HCT116 (cell line): ENCODE results near the gene IFNW1. TPM values are rescaled to one million over a fixed set of nuclear protein-coding genes. Genes with fewer than 3 reads are reported as not detected.

Experiments used
- ATAC-seq: fragments of 200-7000 bp; cut with Tn5 transposase; 2 replicates; pipeline ENCODE4 v1.9.1; 2020; ENCODE audit warnings: mild to moderate bottlenecking, moderate library complexity
- BruUV-seq: library from RNA; stranded (reverse); fragments of 400-500 nt; replicated peaks from 2 replicates; lab custom pipeline; 2021; lab: Mats Ljungman, UMichigan
- CTCF ChIA-PET: fragments of 300-600 bp; sonication (Branson Sonifier 250); formaldehyde crosslinking; loops from one replicate; lab custom pipeline; 2021; ENCODE audit warnings: antibody characterized with exemption; lab: Charles Lee
- POLR2A ChIA-PET: fragments of 300-600, 350-600 bp; sonication (Branson Sonifier 250); formaldehyde crosslinking; loops from one replicate; lab custom pipeline; 2021; ENCODE audit warnings: antibody characterized with exemption; lab: Charles Lee
- RAD21 ChIA-PET, 2 experiments: fragments of 300-600 bp; sonication (Branson Sonifier 250); formaldehyde crosslinking; loops; one replicate each; lab custom pipeline; 2023; ENCODE audit warnings: low total read pairs in 2 of 2; ENCODE audit not compliant: uncharacterized antibody in 2 of 2, unreplicated experiment in 2 of 2, low non-redundant PET in 1 of 2; lab: Charles Lee
- DNase-seq: peaks from one replicate; pipeline ENCODE4 v3.0.0-alpha.2; 2010; ENCODE audit warnings: low read depth, low spot score
- H2AFZ ChIP-seq: fragments of 200-600 bp; shearing (Covaris generic), sonication (generic); 2 replicates; pipeline ENCODE4 v1.6.1; 2017; ENCODE audit warnings: low read depth, mixed run types, mixed read lengths, antibody characterized with exemption, low read length; ENCODE audit not compliant: poor library complexity, severe bottlenecking
- H3K27ac ChIP-seq: 2 replicates; pipeline ENCODE4 v1.5.1; 2012; ENCODE audit warnings: low read depth, low read length
- H3K27me3 ChIP-seq: fragments of 200-600 bp; sonication (generic); 2 replicates; pipeline ENCODE4 v1.6.1; 2016; ENCODE audit warnings: mixed run types, low read length, mixed read lengths; ENCODE audit not compliant: insufficient read depth
- H3K36me3 ChIP-seq, 2 experiments: fragments of 200-500 bp in 1 of 2; fragments of 200-600 bp in 1 of 2; sonication (Bioruptor generic) in 1 of 2; sonication (generic) in 1 of 2; 2 replicates each; pipeline versions ENCODE4 v1.5.1 to v1.6.1; 2014 to 2016; ENCODE audit warnings: low read length in 2 of 2, inconsistent platforms in 1 of 2, mixed read lengths in 1 of 2, mixed run types in 1 of 2; ENCODE audit not compliant: insufficient read depth in 2 of 2, control insufficient read depth in 1 of 2
- H3K4me1 ChIP-seq, 2 experiments: fragments of 200-600 bp in 1 of 2; sonication (generic) in 1 of 2; 2 replicates each; pipeline versions ENCODE4 v1.5.1 to v1.6.1; 2012 to 2017; ENCODE audit warnings: low read length in 2 of 2, inconsistent platforms in 1 of 2, mild to moderate bottlenecking in 1 of 2, mixed read lengths in 1 of 2, mixed run types in 1 of 2, moderate library complexity in 1 of 2; ENCODE audit not compliant: insufficient read depth in 2 of 2, control insufficient read depth in 1 of 2
- H3K4me2 ChIP-seq: fragments of 200-600 bp; sonication (generic); 2 replicates; pipeline ENCODE4 v1.6.1; 2017; ENCODE audit warnings: mixed run types, low read length, mixed read lengths
- H3K4me3 ChIP-seq, 2 experiments: fragments of 200-600 bp in 1 of 2; sonication (generic) in 1 of 2; replicated peaks in 1 of 2; 2 replicates each; pipeline ENCODE4 v1.5.1; 2011 to 2016; ENCODE audit warnings: low read length in 2 of 2, control low read depth in 1 of 2, low read depth in 1 of 2, mild to moderate bottlenecking in 1 of 2, mixed read lengths in 1 of 2, mixed run types in 1 of 2
- H3K79me2 ChIP-seq: fragments of 200-600 bp; sonication (generic); 2 replicates; pipeline ENCODE4 v1.6.1; 2017; ENCODE audit warnings: mild to moderate bottlenecking, mixed run types, low read length, moderate library complexity, mixed read lengths; ENCODE audit not compliant: insufficient read depth
- H3K9ac ChIP-seq: fragments of 200-600 bp; sonication (generic); 2 replicates; pipeline ENCODE4 v1.6.1; 2016; ENCODE audit warnings: low read length, mixed read lengths
- H3K9me2 ChIP-seq: fragments of 200-600 bp; sonication (generic), shearing (Covaris generic); 2 replicates; pipeline ENCODE4 v1.6.1; 2017; ENCODE audit warnings: mixed run types, mild to moderate bottlenecking, moderate library complexity; ENCODE audit not compliant: insufficient read depth
- H3K9me3 ChIP-seq, 2 experiments: fragments of 200-500 bp in 1 of 2; fragments of 200-600 bp in 1 of 2; sonication (Bioruptor generic) in 1 of 2; sonication (generic) in 1 of 2; 2 replicates each; pipeline ENCODE4 v1.6.1; 2014 to 2017; ENCODE audit warnings: low read length in 2 of 2, mixed read lengths in 2 of 2, inconsistent platforms in 1 of 2, low read depth in 1 of 2, mild to moderate bottlenecking in 1 of 2, mixed run types in 1 of 2, moderate library complexity in 1 of 2; ENCODE audit not compliant: control insufficient read depth in 1 of 2, insufficient read depth in 1 of 2
- H4K20me1 ChIP-seq: fragments of 200-600 bp; sonication (generic), shearing (Covaris generic); 2 replicates; pipeline ENCODE4 v1.6.1; 2017; ENCODE audit warnings: mixed run types, mild to moderate bottlenecking, moderate library complexity; ENCODE audit not compliant: insufficient read depth
- EZH2 ChIP-seq: fragments of 200-600 bp; sonication (generic); IDR thresholded peaks from 2 replicates; pipeline ENCODE4 v1.6.1; 2017; ENCODE audit warnings: antibody characterized with exemption, mixed run types
- EZH2phosphoT487 ChIP-seq: fragments of 200-600 bp; IDR thresholded peaks from 2 replicates; pipeline ENCODE4 v1.6.1; 2018; ENCODE audit warnings: antibody characterized with exemption, borderline replicate concordance
- MAX ChIP-seq: IDR thresholded peaks from 2 replicates; pipeline ENCODE4 v1.6.1; 2012
- POLR2AphosphoS5 ChIP-seq: IDR thresholded peaks from 2 replicates; pipeline ENCODE4 v1.6.1; 2011; ENCODE audit warnings: mild to moderate bottlenecking, low read depth, low read length, moderate library complexity
- RAD21 ChIP-seq: IDR thresholded peaks from 2 replicates; pipeline ENCODE4 v1.6.1; 2012; ENCODE audit warnings: low read depth, mild to moderate bottlenecking
- SIN3A ChIP-seq: IDR thresholded peaks from 2 replicates; pipeline ENCODE4 v1.6.1; 2012; ENCODE audit warnings: low read depth
- intact Hi-C: fragments of 100-400 bp; cut with micrococcal nuclease; formaldehyde crosslinking; loops from 2 replicates; pipeline ENCODE4 v1.10.0; 2022
- total RNA-seq: library from RNA; stranded (reverse); gene quantifications from one replicate; pipeline ENCODE4 v1.2.1, GENCODE V29; 2021; ENCODE audit not compliant: unreplicated experiment

The IFNW1 gene
- total RNA-seq, 1 experiment from 2014 or later = not detected

GRCh38 chr9:21121595-21122251 lies 19.9 kb downstream of the IFNW1 start:
- H3K4me3 ChIP-seq = no peak overlapping the region
- 0 out of 2 replicates have a peak, but pooled peaks cover 8% of the 10 kb centered on the region for H3K27me3 ChIP-seq
- no peaks in the 10 kb centered on the region for H3K9me3 ChIP-seq
- H3K9ac ChIP-seq = no peak overlapping the region
- H3K27ac ChIP-seq = no peak overlapping the region
- RAD21 ChIA-PET = no interaction called here
- H3K4me1 ChIP-seq = no peaks in the 10 kb centered on the region
- BruUV-seq = no TSS peak
- no peaks in the 10 kb centered on the region for H3K36me3 ChIP-seq
- POLR2A ChIA-PET = no interaction called here
- no peak overlapping the region for H3K4me2 ChIP-seq
- DNase-seq (no peak), ATAC-seq (no peak)
- H2AFZ ChIP-seq = no peak overlapping the region
- TF ChIP-seq EZH2phosphoT487 (no peak), RAD21 (no peak)
- no peaks in the 10 kb centered on the region for H4K20me1 ChIP-seq
- H3K9me2 ChIP-seq = no peaks in the 10 kb centered on the region
- intact Hi-C loops = no loop called here
- CTCF ChIA-PET = no interaction called here
- H3K79me2 ChIP-seq = no peaks in the 10 kb centered on the region

DNA sequence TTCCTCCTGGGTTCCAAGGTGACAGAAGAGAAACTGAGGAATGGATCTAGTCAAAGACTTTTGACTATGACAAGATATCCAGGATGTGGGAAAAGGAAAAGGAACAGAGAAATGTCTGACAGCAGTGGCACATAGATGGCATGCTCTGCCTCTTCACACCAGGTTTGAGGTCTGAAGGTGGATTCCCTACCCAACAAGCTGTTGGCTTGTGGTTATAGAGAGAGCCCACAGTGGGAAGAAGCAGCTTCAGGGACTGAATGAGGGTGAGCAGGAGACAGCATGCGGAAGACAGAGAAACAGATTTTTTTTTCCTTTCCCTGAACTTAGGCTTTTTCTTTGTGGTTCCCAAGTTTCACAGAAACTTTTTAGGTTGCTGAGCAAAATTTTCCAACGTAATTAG lies 20.6 kb downstream of the IFNW1 start:
- no peaks in the 10 kb centered on the region for H3K9me3 ChIP-seq
- ChIA-PET RAD21 (no interaction called here), POLR2A (no interaction called here), CTCF (no interaction called here)
- no peaks in the 10 kb centered on the region for H3K79me2 ChIP-seq
- intact Hi-C loops = no loop called here
- H3K27me3 ChIP-seq = 0 out of 2 replicates have a peak, but pooled peaks cover 8% of the 10 kb centered on the region
- no peak for ATAC-seq
- no peak overlapping the region for H3K9ac ChIP-seq
- H3K4me3 ChIP-seq = no peak overlapping the region
- H4K20me1 ChIP-seq = no peaks in the 10 kb centered on the region
- H3K9me2 ChIP-seq = no peaks in the 10 kb centered on the region
- BruUV-seq = no TSS peak
- no peaks in the 10 kb centered on the region for H3K4me1 ChIP-seq
- H3K4me2 ChIP-seq = no peak overlapping the region
- no peak overlapping the region for H3K27ac ChIP-seq
- TF ChIP-seq SIN3A (no peak), EZH2 (no peak), POLR2AphosphoS5 (no peak), MAX (no peak)
- DNase-seq = no peak
- no peaks in the 10 kb centered on the region for H3K36me3 ChIP-seq
- no peak overlapping the region for H2AFZ ChIP-seq
